Activated CD4-positive, alpha-beta T cell treated with anti-CD3 and anti-CD28 coated beads, Interleukin-2, amount 10 ng/mL, durations not matched to agents 24 days and 14 days (primary cell): ENCODE data around the gene TMEM138. TPM values are rescaled to one million over a fixed set of nuclear protein-coding genes. Genes with fewer than 3 reads are reported as not detected.

Source experiments
- DNase-seq: peaks from one replicate; pipeline ENCODE4 v3.0.0; 2022
- H3K27ac Mint-ChIP-seq: one replicate; pipeline ENCODE4 v1.8.0; 2022; ENCODE audit warnings: mild to moderate bottlenecking, mixed read lengths
- H3K27me3 Mint-ChIP-seq: one replicate; pipeline ENCODE4 v1.8.0; 2022; ENCODE audit warnings: mixed read lengths
- H3K36me3 Mint-ChIP-seq: one replicate; pipeline ENCODE4 v1.8.0; 2022; ENCODE audit warnings: low read depth, mild to moderate bottlenecking, mixed read lengths
- H3K4me1 Mint-ChIP-seq: one replicate; pipeline ENCODE4 v1.8.0; 2021; ENCODE audit warnings: mixed read lengths
- H3K4me3 Mint-ChIP-seq: one replicate; pipeline ENCODE4 v1.8.0; 2022; ENCODE audit warnings: mild to moderate bottlenecking, moderate library complexity, mixed read lengths
- H3K9me3 Mint-ChIP-seq: one replicate; pipeline ENCODE4 v1.8.0; 2021; ENCODE audit warnings: mixed read lengths
- intact Hi-C: fragments of 100-400 bp; cut with micrococcal nuclease; formaldehyde crosslinking; loops from one replicate; pipeline ENCODE4 v1.15.1; 2023
- total RNA-seq: library from RNA; stranded (reverse); gene quantifications from 2 replicates; pipeline ENCODE4 v1.2.3, GENCODE V29; 2022

The TMEM138 gene
- total RNA-seq, 1 donor from 2014 or later = 69.9 TPM

DNA sequence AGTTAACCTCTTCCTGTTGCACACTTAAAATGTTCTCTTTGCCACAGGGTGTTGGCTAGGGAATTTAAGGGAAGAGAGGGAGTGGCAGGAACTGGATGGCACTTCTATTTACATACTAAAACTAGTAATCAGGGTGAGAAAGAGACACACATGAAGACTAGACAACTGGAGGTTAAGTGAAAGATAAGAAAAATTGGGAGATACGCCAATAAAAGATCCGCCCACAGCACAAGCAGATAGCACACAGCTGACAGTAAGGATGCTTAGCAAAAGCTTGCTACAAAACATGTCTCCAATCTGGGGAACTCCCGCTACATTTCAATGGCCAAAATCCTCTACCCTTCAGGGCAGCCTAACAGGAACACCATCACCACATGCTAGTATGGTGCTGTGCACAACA lies 54.8 kb downstream of the TMEM138 start:
- Mint-ChIP-seq H3K9me3 (no peaks in the 10 kb centered on the region), H3K36me3 (peaks cover 82% of the 10 kb centered on the region), H3K4me1 (peaks cover 44% of the 10 kb centered on the region), H3K27me3 (no peaks in the 10 kb centered on the region), H3K4me3 (no peak overlapping the region), H3K27ac (peak overlapping the region; percentile 11)
- DNase-seq = no peak
- intact Hi-C loops = no loop called here

- Mint-ChIP-seq H3K4me1 (peaks cover 47% of the 10 kb centered on the region), H3K4me3 (no peak overlapping the region), H3K9me3 (no peaks in the 10 kb centered on the region), H3K27me3 (no peaks in the 10 kb centered on the region), H3K36me3 (peaks cover 86% of the 10 kb centered on the region), H3K27ac (peak overlapping the region; percentile 30)
- intact Hi-C loops = no loop called here
- no peak for DNase-seq
Observed at GRCh38 chr11:61417670-61418069, 55.5 kb downstream of the TMEM138 start.

GRCh38 chr11:61418136-61418535 lies 56.0 kb downstream of the TMEM138 start:
- intact Hi-C loops = no loop called here
- no peak for DNase-seq
- Mint-ChIP-seq H3K4me1 (peaks cover 47% of the 10 kb centered on the region), H3K4me3 (no peak overlapping the region), H3K27ac (peak overlapping the region; percentile 30), H3K36me3 (peaks cover 85% of the 10 kb centered on the region), H3K9me3 (no peaks in the 10 kb centered on the region), H3K27me3 (no peaks in the 10 kb centered on the region)

Other genes starting within 250 kb of the TMEM138 start
- gene VPS37C, start 200.9 kb upstream of the TMEM138 start, total RNA-seq = 13.3 and 13.7 TPM in 2 replicates
- gene PGA3, start 158.9 kb upstream of the TMEM138 start, total RNA-seq = not detected in 2 replicates
- gene PGA4, start 140.0 kb upstream of the TMEM138 start, total RNA-seq = not detected in 2 replicates
- not detected in 2 replicates for gene PGA5, start 121.2 kb upstream of the TMEM138 start, total RNA-seq
- gene VWCE, start 67.1 kb upstream of the TMEM138 start, total RNA-seq = 10.6 and 12.4 TPM in 2 replicates
- 265 and 268 TPM in 2 replicates for gene DDB1, start 29.3 kb upstream of the TMEM138 start, total RNA-seq
- gene TKFC, start 29.1 kb upstream of the TMEM138 start, total RNA-seq = 81.7 and 84.7 TPM in 2 replicates
- 34.9 and 35.1 TPM in 2 replicates for gene CYB561A3, start 492 bp upstream of the TMEM138 start, total RNA-seq
- 17.0 and 18.3 TPM in 2 replicates for gene TMEM216, start 30.2 kb downstream of the TMEM138 start, total RNA-seq
- 140 and 143 TPM in 2 replicates for gene CPSF7, start 67.6 kb downstream of the TMEM138 start, total RNA-seq
- 46.0 and 46.1 TPM in 2 replicates for gene SDHAF2, start 67.8 kb downstream of the TMEM138 start, total RNA-seq
- gene LRRC10B, start 146.4 kb downstream of the TMEM138 start, total RNA-seq = 0.14 TPM in 1 of 2 replicates, not detected in the other
- 0.23 and 0.43 TPM in 2 replicates for gene SYT7, start 218.7 kb downstream of the TMEM138 start, total RNA-seq